Activated T-cell treated with anti-CD3 and anti-CD28 coated beads, Interleukin-2, amount 50 U/mL, for 48 hours (primary cell): ENCODE results near the gene ATP8B1.

ENCODE experiments used
- DNase-seq, 2 experiments: peaks; one replicate each; pipeline ENCODE4 v3.0.0-alpha.2; 2020

Gene ATP8B1

DNA sequence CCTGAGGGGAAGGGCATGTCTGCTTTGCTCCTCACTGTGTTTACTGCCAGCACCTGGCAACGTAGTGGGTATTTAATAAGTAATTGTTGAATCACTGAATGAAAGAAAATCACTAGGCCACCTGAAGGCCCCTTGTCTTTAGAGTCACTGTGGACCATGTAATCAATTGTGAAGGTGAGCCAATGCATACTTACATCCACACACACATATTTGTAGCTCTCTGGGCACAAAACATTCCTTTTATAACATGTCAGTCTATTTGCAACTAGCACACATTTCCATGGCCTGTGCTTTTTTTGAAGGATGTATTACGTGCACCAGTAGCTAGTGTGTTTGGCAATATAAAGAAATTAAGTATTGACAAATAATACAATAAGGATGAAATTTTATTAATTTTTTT is 11.2 kb downstream of the ATP8B1 start:
- no peak for DNase-seq

DNA sequence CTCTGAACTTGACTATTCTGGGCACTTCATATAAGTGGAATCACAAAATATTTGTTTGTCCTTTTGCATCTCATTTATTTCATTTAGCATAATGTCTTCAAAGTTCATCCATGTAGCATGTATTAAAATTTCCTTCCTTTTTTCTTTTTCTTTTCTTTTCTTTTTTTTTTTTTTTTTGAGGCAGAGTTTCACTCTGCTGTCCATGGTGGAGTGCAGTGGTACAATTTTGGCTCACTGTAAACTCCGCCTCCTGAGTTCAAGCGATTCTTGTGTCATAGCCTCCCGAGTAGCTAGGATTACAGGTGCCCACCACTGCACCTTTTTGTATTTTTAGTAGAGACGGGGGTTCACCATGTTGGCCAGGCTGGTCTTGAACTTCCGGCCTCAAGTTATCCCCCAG is 11.9 kb downstream of the ATP8B1 start:
- DNase-seq: no peak

DNA sequence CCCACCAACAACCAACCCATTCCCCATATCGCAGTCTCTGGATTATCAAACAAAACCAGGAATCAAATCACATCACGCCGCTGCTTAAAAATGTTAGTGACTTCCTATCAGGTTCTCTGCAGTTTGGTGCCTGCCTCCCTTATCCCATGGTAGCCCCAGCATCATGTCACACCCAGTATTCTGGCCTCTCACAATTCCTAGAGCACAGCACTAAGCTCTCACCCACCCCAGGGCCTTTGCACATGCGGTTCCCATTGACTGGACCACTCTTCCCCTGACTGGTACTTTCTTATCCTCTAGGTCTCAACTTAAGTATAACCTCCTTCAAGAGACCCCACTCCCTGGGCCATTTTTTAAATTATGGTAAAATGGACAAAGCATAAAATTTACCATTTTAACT is 12.8 kb downstream of the ATP8B1 start:
- DNase-seq: no peak

DNA sequence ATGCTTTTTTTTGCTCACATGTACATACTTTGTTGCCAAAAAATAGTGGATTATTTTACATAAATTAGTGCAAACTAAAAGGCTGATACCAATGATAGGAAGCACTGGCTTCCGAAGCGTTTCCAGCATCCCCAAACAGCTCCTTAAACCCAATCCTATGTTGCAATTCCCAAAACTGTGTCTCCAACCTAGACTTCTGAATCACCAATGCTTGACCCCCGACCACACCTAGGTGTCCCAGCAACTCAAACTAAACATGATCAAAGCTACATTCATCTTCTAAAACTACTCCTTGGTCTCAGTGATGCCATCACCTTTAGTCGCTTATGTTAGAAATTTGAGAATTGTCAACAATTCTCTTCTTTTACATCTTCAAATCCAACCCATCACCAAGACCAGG is 13.4 kb downstream of the ATP8B1 start:
- no peak for DNase-seq

DNA sequence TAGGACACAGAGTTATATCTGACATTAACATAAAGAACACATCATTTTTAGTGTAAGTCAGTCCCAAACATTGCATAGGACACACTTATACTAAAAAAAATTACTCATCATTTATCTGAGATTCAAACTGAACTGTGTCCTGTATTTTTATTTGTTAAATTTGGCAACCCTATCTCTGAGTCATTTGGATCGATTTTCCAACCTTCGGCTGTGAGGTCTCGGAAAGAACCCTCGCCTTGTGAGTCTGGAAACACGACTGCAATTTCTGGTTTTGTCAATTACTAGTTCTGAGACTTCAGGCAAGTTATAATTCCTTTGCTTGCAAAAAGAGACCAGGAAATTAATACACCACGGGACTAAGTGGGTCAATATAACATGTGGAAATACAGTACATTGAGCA is 14.0 kb downstream of the ATP8B1 start:
- DNase-seq: no peak

DNA sequence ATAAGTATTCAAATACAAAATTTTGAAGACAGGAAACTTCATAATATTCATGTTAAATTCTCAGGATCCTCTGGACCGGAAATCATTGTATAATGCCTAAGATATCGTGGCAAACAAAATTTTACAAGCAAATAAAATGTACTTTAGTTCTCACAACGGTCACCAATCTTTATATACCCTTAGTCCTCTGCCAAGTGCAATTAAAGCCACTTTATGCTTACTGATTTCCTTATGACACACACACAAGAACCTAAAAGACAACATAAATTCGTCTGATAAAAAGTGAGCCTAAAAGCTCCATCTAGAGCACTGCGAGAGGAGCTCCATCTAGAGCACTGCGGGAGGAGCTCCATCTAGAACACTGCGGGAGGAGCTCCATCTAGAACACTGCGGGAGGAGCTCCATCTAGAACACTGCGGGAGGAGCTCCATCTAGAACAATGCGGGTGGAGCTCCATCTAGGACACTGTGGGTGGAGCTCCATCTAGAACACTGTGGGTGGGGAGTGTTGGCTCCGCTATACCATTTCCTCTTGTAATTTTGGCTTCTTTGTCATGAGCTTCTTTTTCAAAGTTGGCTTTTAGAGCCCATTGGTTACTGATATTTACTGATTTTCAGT is 15.9 kb downstream of the ATP8B1 start:
- no peak for DNase-seq

DNA sequence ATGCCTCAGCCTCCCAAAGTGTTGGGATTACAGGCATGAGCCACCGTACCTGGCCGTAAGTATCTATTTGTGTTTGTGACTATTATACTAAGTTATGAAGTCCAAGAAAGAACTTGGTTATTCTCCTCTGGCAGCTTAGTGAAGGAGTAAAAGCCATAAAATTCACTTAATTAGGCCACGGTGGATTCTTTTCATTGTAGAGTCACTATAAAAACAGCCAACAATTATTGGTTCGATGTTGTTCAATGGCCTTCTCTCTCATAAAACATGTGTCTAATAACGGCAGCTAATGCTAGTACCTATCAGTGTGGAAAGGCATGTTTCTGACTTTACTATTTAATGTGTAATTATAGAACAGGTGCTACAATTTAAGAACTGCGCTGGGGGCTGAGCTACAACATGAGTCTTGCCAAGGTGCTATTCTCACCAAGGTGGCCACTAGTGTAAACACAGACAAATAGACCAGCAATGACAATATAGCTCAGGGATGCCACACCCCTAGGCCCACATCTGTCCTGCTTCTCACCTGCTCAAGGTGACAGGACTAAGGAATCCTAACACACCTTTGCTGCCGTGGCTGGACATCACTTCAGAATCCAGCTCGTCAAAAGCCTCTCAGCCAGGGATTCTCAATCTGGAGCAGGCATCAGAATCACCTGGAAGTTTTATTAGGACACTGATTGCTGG is 17.2 kb downstream of the ATP8B1 start:
- DNase-seq: no peak

DNA sequence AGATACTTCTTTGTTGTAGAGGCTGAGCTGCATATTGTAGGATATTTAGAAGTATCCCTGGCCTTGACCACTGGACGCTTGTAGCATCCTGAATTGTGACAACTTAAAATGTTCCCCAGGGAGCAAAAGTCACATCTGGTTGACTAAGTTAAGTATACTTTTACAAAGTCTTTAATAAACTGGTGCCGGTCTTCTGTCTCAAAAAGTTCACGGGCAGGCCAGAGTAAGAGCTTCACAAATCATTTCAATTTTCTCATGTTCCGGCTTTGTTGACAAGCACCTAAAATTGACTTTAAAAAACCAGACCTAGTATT is 18.4 kb downstream of the ATP8B1 start:
- no peak for DNase-seq

DNA sequence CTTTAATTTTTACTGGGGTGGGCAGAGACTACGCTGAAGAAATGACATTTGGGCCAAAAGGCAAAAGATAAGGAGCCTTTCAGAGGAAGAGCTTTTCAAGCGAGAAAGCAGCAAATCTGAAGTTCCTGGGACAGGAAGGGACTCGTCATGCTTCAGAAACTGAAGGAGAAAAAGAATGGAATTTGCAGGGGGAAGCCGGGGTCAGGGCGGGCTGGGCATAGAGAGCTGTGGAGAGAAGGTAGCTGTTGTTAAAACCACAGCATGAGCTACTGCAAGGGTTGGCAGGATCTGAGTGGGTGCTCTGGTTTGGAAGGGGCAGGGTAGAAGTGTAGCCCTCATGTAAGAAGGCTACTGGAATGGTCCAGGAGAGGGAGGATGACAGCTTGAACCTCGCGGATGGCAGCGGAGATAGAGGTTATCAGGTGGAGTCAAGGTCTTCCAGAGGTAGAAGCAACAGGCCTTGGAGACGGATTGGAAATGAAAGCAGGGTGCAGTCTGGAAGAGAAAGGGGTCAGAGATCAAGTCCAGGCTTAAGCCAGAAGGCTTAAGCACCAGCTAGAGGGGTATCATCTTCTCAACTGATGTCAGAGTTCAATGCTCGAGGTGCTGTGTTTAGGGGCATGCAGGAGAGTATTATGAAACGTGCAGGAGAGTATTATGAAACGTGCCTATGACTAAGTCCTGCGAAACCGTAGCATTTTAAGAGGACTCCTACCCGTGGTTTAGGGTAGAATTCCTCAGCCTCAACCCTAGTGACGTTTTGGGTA is 18.9 kb downstream of the ATP8B1 start:
- no peak for DNase-seq

DNA sequence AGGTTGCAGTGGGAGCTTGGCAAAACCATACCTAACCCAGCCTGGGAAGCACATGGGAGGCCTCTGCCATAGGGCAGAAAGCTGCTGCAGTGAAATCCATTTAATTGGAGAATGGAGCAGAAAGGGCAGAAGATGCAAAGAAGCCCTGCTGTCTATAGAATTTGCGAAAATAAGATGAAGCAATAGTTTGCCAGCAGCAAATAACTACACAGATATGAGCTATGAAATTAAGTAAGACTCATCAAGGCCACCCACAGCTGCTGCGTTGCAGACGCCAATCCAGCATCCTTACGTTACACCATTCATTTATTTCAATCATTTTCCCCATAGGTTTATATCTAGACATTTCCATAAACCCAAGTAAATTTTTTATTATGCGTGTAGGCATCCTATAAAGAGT is 21.1 kb downstream of the ATP8B1 start:
- DNase-seq: no peak

DNA sequence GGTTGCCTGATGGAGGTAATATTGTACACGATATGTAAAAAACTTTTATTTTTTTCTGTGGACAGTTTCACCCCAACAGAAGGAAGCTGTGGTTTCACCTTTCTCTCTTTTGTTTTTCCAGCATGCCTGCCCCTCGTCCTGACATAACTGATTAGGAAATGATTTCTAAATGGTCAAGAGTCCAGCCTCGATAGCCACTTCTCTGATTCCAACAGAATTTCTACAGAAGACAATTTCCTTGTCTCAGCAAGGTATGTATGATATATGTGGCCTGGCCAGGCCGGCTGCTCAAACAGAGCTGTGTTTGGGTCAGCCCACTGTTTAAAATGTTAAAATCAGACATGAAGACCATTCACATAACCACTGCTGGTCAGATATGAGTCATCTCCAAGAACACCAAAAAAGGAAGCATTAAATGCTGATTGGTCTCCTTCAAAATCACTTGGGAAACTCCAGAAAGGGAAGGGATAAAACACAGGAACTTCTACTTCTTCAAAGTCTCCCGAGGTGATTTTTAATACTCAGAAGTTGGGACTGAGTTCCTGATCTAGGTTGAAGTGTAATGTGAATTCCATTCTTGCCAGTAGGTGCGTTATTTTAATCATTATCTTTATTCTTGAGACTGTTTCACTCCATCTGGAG is 22.3 kb downstream of the ATP8B1 start:
- DNase-seq: no peak

DNA sequence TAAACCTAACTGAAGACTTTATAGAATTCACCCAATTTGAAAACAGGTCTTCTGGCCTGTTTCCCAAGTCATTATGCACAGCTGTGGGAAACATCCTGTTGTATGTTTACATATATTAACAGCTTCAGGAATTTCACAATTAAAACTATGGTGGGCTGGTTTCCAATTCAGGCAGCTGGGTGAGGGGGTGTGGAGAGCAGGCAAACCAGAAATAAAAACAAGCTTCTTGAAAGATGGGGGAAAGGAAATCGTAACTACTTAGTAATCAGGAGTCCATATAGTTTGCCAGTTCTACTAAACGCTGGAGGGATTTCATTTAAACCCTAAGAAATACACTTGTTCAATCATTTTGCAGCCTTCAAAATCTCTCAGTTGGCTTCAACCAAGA is 22.8 kb downstream of the ATP8B1 start:
- no peak for DNase-seq

DNA sequence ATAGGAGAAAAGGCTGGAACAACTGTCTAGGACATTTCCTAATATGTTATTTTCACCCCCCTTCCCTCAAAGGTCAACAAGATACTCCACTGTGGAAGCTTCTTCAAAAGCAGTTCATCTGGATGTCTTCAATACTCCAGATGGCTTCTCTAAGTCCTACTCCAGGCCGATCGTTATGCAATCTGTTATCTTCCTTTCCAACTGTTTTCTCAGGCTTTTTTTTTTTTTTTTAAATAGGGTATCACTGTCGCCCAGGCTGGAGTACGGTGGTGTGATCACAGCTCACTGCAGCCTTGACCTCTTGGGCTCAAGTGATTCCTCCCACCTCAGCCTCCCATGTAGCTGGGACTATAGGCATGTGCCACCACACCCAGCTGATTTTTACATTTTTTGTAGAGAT is 26.3 kb downstream of the ATP8B1 start:
- DNase-seq: no peak

DNA sequence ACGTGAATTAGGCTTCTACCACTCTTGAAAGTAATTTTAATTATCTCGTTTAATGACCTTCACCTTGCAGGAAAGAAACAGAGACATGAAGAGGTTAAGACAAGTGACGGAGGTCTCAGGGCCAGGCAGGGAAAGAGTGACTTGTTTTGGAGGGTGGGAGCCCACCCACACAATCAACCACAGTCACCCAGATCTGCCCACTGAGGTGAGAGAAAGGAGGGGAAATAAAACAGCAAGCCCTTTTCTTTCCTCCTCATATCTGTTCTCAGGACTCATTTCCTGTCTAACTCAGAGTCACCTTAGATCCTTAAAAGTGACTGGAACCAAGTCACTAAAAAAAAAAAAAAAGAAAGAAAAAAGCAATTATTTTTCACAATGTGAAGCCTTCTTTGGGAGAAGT is 26.8 kb downstream of the ATP8B1 start:
- peak; percentile 18 to 33 for DNase-seq

DNA sequence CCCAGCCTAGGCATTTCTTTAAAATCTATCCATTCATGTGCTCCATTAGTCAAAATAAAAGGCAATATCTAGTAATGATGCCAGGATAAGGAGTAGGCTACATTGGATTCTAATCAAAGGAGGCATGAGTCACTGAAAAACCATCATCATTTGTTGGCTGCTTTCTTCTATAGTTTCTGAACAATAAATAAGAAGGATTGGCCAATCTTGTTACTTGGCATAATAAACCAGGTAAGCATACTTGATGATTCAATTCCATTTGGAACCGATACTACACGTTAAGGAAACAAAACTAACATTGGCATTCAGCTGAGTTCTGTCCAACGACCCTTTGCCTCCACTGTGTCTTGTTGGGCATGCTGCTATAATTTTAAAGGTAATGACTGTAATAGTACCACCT is 27.2 kb downstream of the ATP8B1 start:
- no peak for DNase-seq

DNA sequence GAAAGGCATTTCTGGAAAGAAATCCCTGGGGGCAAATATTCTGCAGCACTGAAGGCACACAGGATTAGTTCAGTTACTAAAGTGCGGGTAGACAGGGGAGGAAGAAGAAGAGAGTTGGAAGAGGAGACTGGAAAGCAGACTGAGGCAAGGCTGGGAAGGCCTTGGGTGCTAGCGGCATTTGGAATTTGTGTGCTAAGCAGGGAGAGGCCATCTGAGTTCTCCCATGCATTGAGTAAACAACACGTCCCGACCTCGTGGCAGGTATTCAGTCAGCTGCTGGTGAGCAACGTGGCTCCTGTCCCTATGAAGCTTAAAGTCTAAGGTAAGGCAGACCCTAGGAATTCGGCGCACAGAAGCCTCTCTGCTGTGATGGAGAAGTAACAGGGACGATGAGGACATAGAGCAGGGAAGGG is 30.7 kb downstream of the ATP8B1 start:
- no peak for DNase-seq

DNA sequence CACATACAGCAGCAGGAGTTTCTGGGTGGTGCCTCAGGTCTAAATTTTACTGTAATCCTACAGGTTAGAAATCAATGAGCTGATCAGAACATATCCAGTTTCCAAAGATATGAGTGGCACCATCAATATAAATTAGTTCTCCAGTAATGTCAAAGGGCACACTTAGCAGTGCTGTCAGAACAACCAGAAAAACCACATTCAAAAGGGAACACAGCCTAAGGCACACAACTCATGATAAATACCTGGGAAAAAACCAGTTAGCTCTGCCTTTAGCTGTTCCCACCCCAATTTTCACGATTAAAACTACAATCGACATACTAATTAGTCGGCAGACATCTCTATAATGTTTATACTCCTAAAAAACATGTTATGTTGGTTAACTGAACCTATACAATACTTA is 31.5 kb downstream of the ATP8B1 start:
- no peak for DNase-seq

DNA sequence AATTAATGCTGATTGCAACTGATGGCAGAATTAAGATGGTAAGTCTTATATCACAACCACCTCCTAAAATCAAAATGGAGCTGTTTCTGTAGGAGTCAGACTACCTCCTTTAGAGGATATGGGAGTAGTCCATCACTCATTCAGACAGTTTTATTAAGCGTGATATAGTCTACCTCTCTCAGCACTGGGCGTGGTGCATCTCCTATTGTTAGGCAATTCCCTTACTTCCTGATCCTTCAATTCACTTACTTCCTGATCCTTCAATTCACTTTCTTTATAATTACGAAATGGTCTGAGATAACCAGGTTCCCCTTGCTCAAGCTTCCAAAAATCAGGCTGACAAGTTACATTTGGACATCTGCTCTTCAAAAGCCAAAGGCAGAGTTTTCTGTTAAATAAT is 31.9 kb downstream of the ATP8B1 start:
- DNase-seq: no peak

DNA sequence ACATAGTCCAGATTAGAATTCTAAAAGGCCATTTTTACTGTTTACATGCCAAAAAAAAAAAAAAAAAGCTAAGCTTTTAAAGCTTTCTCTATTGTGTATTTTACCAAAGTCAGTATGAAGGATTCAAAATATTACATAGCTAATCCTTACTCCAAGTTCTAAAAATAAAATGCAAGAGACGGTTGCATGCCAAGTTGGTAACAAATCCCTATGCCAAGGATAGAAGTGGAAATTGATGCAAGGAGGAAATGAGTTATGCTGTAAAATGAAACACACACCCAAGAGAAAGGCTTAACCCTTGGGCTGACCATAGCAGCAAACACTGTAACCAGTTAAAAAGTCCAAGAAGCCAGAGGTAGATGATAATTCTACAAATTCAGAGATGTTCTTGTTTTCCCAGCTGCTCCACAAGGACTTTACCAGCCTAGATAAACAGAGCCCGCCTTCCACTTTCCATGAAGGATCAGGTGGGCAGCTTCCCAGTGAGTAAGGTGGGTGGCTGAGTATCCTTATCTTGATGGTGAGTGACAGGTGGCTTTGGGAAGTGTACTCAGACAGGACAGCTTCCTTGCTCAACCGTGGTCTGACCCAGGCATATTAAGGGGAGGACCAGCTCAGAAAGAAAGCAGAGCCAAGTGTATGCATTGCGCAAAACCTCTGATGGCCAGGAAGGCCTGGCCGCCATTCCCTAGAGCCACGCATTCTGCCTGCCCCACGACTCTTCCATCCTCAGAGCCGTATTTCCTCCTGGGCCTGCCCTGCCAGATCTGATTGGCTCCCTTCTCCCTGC is 34.4 kb downstream of the ATP8B1 start:
- DNase-seq: no peak

DNA sequence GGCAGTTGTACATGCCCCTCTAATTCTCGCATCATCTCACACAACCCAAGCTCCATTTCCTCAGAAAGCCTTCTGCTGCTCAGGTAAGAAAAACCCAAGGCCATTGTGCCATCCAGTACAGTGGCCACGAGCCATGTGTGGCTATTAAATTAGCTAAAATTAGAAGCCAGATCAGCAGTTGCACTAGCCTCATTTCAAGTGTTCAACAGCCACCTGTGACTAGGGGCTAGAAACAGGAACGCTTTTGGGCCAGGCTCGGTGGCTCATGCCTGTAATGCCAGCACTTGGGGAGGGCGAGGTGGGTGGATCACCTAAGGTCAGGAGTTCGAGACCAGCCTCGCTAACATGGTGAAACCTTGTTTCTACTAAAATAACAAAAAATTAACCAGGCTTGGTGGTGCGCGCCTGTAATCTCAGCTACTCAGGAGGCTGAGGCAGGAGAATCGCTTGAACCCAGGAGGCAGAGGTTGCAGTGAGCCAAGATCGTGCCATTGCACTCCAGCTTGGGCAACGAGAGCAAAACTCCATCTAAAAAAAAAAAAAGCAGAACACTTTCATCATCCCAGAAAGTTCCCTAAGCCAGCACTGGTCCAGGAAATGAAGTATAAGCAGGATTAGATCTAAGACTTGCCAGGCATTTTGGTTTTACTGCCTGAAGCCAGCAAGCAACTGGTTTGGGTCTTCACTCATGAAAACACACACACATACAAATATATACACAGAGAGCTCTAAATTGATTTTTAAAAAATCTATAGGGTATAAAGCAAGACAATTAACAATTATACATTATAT is 35.7 kb downstream of the ATP8B1 start:
- DNase-seq: no peak

DNA sequence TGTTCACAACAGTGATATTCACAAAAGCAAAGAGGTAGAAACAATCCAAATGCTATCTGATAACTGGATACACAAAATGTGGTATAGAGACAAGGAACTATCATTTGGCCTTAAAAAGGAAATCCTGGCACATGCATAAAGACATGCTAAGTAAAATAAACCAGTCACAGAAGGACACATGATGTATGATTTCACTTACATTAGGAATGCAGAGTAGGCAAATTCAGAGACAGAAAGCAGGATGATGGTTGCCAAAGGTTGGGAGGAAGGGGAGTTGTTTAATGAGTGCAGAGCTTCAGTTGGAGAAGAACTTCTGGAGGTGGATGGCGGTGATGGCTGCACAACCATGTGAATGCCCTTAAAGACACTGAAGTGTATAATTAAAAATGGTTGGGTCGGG is 38.1 kb downstream of the ATP8B1 start:
- no peak for DNase-seq

DNA sequence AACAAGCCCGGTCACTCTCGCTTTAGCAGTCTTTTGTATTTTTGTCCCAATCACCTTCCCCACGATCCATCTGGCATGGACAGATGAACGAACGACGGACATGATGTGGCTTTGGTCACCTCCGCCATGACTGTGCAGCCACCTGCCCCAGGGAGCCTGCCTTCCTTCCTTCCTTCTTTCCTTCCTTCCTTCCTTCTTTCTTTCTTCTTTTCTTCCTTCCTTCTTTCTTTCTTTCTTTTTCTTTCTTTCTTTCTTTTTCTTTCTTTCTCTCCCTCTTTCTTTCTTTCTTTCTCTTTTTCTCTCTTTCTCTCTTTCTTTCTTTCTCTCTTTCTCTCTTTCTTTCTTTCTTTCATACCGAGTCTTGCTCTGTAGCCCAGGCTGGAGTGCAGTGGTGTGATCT is 39.0 kb downstream of the ATP8B1 start:
- DNase-seq: no peak
